Activated CD8-positive, alpha-beta memory T cell treated with anti-CD3 and anti-CD28 coated beads for 36 hours (primary cell): ENCODE data around the gene IFITM10. TPM values are rescaled to one million over a fixed set of nuclear protein-coding genes. Genes with fewer than 3 reads are reported as not detected.

ENCODE experiments used
- CTCF ChIA-PET: fragments of 350-600 bp; sonication (Branson Sonifier 250); formaldehyde crosslinking; loops from one replicate; lab custom pipeline; 2021; ENCODE audit warnings: antibody characterized with exemption; lab: Charles Lee
- POLR2A ChIA-PET: fragments of 350-600 bp; sonication (Branson Sonifier 250); formaldehyde crosslinking; loops from one replicate; lab custom pipeline; 2021; ENCODE audit warnings: antibody characterized with exemption; lab: Charles Lee
- total RNA-seq, 2 experiments: library from RNA; stranded (reverse); gene quantifications; one replicate each; pipeline ENCODE4 v1.2.3, GENCODE V29; 2021

IFITM10 gene
- total RNA-seq, 2 experiments from 2014 or later = 0.61 to 1.2 TPM

- POLR2A ChIA-PET = no interaction called here
- CTCF ChIA-PET = interaction anchor here (0.6 to 2.2 kb wide), 2 partner anchors 24 to 52 kb away, joined by 3 to 6 read pairs; no protein-coding TSS in a partner anchor
Observed at GRCh38 chr11:1733716-1734640, 16.4 kb downstream of the IFITM10 start.

GRCh38 chr11:1733009-1733715 is 17.2 kb downstream of the IFITM10 start:
- CTCF ChIA-PET = interaction anchor here (0.6 to 2.2 kb wide), 2 partner anchors 25 to 51 kb away, joined by 3 to 6 read pairs; no protein-coding TSS in a partner anchor

DNA sequence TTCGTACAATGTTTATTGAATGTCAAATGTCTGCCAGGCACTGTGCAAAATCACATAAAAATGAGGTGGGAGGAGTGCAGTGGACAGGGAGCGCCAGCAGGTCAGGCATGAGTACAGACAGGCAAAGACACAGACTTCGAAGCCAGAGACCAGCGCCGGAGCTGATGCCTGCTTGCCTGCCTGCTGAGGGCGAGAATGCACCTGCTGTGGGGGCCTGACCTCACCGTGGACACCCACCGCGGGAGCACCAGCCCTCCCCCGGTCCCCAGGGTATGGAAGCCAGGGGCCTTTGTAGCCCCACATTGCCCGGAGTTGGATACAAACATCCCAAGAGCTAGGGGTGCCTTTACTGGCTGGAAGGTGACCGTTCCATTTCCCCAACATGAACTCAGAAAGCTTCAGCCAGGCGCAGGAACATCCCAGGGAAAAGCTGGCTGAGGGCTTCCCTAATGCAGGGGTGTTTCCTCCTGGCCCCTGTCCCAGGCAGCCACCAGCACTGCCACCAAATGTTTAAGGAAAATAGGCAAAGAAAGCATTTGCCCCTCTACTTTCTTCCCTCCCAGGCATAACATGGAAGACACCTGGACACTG is 17.9 kb downstream of the IFITM10 start:
- CTCF ChIA-PET = no interaction called here
- POLR2A ChIA-PET = interaction anchor here (0.6 kb wide), 1 partner anchor 60 kb away, joined by 10 read pairs; no protein-coding TSS in a partner anchor

More at GRCh38 chr11:1733009-1733715, 17.2 kb downstream of the IFITM10 start:
- POLR2A ChIA-PET = interaction anchor here (0.6 kb wide), 1 partner anchor 60 kb away, joined by 10 read pairs; no protein-coding TSS in a partner anchor

DNA sequence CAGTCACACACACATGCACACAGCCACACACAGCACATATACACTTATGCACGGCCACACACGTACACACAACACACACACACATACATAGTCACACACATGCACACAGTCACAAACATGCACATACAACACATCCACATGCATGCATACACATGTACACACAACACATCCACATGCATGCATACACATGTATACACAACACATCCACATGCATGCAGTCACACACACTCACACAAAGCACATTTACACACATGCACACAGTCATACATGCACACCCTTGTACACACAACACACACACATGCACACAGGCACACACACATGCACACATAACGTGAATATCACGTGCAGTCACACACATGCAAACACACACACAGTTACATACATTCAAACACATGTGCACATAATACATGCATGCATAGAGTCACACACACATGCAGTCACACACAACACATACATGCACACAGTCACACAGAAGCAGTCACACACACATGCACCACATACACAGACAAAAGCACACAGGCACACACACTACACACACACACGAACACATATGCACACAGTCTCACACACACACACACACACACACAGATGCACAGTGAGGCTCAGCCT is 18.8 kb downstream of the IFITM10 start:
- CTCF ChIA-PET = no interaction called here
- POLR2A ChIA-PET = no interaction called here

DNA sequence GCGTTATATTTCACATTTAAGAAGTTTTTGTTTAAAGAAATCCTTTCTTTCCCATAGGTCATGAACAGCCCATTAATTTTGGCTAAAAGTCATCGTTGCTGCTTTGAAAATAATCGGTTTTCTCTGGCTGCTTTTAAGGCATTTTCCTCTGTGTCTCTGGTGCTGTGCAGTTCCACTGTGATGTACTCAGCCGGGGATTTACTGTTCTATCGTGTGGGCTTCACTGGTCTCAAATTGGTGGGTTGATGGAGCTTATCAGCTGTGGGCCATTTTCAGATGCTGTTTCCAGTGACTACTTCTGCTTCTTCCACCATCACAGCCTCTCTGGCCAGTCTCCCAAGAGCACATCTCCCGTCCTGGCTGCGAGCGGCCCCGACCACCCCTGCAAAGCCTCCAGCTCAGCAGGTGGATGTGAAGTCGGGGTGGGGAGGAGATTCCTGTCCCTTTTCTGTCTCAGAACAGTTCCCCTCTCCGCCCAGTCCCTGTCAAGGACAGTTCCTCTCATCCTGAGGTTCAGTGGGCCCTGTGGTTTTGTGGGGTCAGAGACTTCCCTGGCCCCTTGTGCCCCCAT is 20.3 kb downstream of the IFITM10 start:
- ChIA-PET POLR2A (interaction anchor here (0.6 kb wide), 1 partner anchor 36 kb away, joined by 3 read pairs; no protein-coding TSS in a partner anchor), CTCF (interaction anchor here (1.3 kb wide), 1 partner anchor 36 kb away, joined by 3 read pairs; no protein-coding TSS in a partner anchor)

GRCh38 chr11:1729692-1730011 is 20.7 kb downstream of the IFITM10 start:
- POLR2A ChIA-PET = interaction anchor here (0.6 kb wide), 1 partner anchor 36 kb away, joined by 3 read pairs; no protein-coding TSS in a partner anchor
- CTCF ChIA-PET = interaction anchor here (1.3 kb wide), 1 partner anchor 36 kb away, joined by 3 read pairs; no protein-coding TSS in a partner anchor

DNA sequence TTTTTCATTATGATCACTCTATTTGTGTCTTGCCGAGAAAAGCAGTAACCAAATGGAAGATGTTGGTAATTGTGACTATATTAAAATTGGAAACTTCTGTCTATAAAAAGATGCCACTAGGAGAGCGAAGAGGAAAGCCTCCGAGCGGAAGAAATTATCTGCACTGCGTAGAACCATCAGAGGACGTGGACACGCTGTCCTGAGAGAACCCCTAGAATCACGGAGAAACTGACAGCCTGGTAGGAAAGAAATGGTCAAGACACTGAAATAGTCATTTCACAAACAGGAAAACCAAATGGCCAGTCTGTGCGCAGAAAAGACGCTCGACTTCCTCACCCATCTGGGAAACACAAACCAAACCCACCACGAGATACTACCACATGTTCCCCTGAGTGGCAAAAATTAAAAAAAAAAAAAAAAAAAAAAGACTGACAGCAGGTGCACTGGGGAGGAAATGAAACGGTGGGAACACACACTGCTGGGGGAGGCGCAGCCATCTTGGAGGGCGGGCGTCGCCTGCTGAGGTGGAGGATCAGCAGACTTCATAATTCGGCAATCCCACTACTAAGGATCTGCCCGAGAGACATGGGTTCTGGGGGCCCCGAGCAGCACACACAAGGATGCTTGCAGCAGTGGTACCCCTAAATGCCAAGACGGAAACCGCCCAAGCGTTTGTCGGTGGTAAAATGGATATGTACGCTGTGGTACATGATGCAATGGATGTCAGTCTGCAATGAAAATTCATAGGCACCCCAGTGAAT is 21.3 kb downstream of the IFITM10 start:
- CTCF ChIA-PET = no interaction called here
- POLR2A ChIA-PET = interaction anchor here (0.6 kb wide), 1 partner anchor 35 kb away, joined by 3 read pairs; no protein-coding TSS in a partner anchor

DNA sequence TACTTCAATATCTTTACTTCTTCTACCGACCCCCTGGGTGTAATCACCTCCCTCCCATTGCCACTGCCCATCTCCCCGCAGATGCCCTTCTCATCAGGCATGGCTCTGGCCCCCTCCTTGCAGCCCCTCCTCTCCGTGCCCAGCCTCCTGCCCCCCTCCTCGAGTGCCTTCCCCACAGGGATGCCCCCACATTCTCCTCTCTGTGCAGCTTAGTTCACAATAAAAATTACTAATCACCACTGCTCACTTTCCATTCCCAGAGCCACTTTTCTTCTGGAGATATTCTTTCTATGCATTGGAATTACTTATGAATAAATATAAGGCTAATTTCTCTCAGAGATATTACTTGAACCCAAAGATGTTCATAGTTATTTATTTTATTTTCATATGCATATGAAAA is 22.1 kb downstream of the IFITM10 start:
- ChIA-PET POLR2A (no interaction called here), CTCF (no interaction called here)

- POLR2A ChIA-PET = no interaction called here
Observed at GRCh38 chr11:1727861-1728260, 22.5 kb downstream of the IFITM10 start.

GRCh38 chr11:1727096-1727690 is 23.2 kb downstream of the IFITM10 start:
- POLR2A ChIA-PET = no interaction called here
- CTCF ChIA-PET = interaction anchor here (0.7 to 1.0 kb wide), 3 partner anchors 21 to 105 kb away, joined by 3 to 4 read pairs (median 4); no protein-coding TSS in a partner anchor

More at GRCh38 chr11:1727861-1728260, 22.5 kb downstream of the IFITM10 start:
- CTCF ChIA-PET = no interaction called here

DNA sequence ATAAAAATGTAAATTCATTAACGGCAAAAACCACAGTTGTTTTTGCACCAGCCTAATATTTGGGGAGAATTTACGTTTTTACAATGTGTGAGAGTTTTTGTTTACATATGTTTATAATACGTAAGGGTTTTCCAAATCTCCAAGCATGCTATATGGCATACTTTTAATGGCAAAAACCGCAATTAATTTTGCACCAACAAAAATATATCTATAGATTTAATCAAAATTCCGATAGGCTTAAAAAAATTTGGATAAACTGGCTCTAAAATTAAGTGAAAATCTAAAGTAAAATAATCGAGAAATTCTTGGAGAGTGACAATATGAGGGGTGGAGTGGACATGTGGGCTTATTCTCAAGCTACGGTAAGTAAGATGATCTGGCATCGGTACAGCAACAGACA is 30.6 kb downstream of the IFITM10 start:
- ChIA-PET POLR2A (no interaction called here), CTCF (no interaction called here)

DNA sequence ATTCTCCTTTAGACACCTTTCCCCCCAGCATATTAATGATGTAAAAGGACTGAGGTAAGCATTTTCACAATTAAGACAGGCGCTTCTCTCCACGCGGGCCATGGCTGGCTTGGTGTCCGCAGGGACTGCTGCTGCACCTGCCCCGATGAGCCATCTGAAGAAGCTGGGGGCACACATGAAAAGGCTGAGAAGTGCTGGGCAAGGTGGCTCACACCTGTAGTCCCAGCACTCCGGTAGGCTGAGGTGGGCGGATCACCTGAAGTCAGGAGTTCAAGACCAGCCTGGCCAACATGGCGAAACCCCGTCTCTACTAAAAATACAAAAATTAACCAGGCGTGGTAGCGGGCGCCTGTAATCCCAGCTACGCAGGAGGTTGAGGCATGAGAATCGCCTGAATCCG is 32.1 kb downstream of the IFITM10 start:
- ChIA-PET CTCF (interaction anchor here (1.8 to 1.9 kb wide), 2 partner anchors 25 to 66 kb away, joined by 5 to 9 read pairs; no protein-coding TSS in a partner anchor), POLR2A (interaction anchor here (0.6 kb wide), 1 partner anchor 90 kb away, joined by 6 read pairs; no protein-coding TSS in a partner anchor)

DNA sequence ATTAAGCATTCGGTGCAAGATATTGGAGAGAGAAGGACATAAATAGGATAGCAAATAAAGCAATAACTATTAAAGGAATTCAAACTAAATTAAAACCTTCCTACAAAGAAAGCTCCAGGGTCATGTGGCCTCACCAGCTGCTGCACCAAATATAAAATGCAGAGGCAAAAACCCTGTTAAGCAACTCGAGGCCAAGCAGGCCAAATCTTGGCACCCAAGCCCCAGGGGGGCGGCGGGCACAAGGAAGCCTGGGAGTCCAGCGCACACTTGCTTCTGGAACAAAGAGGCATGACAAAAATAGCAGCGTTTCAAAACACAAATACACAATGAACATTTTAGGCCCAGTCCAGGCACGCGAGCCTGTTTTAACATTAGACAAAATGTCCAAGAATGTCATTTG is 32.6 kb downstream of the IFITM10 start:
- ChIA-PET CTCF (interaction anchor here (1.8 to 1.9 kb wide), 2 partner anchors 24 to 65 kb away, joined by 5 to 9 read pairs; no protein-coding TSS in a partner anchor), POLR2A (interaction anchor here (0.6 kb wide), 1 partner anchor 91 kb away, joined by 6 read pairs; no protein-coding TSS in a partner anchor)

DNA sequence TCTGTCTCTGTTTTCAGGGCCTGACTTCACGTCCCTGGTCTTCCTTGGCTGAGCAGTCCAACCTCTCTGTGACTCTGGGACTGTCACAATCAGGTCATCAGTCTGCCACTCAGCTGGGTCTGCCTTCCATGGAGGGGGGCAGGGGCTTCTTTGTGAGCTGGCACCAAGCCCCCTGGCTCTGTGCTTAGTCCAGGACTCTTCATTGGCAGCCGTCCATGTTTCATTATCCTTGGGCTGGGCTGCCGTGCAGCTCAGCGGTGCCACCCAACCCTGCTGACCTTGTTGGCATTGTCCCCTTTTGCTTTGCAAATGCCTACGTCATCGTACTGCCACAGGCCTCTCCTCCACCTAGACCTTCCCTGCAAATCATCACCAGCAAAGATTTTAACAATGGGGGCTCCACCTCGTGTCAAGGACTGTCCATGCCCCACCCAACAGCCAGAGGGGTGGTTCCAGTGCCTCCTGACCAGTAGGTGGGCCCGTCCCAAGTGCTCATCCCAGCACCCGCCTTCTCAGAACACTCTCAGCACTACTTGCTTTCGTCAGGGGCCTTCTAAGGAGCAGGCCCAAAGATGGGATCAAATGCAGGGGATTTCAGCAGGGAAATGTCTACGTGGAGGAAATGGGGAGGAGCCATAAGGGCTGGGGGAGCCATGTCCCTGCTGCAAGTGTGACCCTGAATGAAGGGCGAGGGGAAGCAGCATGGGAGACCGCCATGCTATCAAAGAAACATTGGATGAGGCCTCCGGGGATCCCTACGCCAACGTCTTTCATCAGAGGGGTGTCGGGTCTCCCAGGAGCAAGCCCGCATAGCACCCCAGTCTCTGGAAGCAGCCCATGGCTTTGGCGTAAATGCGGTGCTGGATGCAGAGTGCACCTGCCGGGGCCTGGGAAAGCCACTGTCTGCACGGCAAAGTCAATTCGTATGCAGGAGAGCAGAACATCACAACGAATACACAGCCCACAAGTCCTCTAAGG is 35.2 kb downstream of the IFITM10 start:
- ChIA-PET CTCF (interaction anchor here (0.6 kb wide), 1 partner anchor 118 kb away, joined by 3 read pairs; no protein-coding TSS in a partner anchor), POLR2A (no interaction called here)

GRCh38 chr11:1708716-1709115 is 41.7 kb downstream of the IFITM10 start:
- CTCF ChIA-PET = interaction anchor here (1.9 to 8.0 kb wide), 2 partner anchors 15 to 124 kb away, joined by 10 to 46 read pairs; no protein-coding TSS in a partner anchor

DNA sequence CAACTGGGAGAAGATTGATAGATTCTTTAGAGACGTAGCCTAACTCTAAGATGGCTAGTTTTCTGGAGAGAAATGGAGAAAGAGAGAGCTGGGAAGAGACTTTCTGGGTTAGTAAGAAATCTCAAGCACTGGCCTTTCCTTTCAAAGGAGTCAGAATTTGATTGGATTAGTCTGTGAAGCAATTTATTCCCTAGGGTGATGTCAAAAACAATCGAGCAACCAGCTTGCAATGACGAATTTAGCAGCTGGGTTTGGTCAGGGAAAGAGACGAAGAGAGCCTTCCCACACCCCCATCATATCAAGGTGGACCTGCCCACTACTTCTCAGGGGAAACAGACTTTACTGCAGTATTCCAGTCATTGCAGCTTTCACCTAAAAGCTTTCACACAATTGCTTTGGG is 42.6 kb downstream of the IFITM10 start:
- CTCF ChIA-PET = interaction anchor here (1.9 to 8.0 kb wide), 2 partner anchors 14 to 125 kb away, joined by 10 to 46 read pairs; no protein-coding TSS in a partner anchor
- POLR2A ChIA-PET = no interaction called here

More at GRCh38 chr11:1708716-1709115, 41.7 kb downstream of the IFITM10 start:
- POLR2A ChIA-PET = no interaction called here
